ENCODE data around the gene FGD3. TPM values are rescaled to one million over a fixed set of nuclear protein-coding genes. Genes with fewer than 3 reads are reported as not detected.
"Not testable (repeated sequence)": the region's sequence is repeated elsewhere in the genome, so short reads cannot be mapped to it uniquely, and the experiment has no call there.

Gene FGD3, protein sequence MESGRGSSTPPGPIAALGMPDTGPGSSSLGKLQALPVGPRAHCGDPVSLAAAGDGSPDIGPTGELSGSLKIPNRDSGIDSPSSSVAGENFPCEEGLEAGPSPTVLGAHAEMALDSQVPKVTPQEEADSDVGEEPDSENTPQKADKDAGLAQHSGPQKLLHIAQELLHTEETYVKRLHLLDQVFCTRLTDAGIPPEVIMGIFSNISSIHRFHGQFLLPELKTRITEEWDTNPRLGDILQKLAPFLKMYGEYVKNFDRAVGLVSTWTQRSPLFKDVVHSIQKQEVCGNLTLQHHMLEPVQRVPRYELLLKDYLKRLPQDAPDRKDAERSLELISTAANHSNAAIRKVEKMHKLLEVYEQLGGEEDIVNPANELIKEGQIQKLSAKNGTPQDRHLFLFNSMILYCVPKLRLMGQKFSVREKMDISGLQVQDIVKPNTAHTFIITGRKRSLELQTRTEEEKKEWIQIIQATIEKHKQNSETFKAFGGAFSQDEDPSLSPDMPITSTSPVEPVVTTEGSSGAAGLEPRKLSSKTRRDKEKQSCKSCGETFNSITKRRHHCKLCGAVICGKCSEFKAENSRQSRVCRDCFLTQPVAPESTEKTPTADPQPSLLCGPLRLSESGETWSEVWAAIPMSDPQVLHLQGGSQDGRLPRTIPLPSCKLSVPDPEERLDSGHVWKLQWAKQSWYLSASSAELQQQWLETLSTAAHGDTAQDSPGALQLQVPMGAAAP
- 10 to 100 TPM; 72.1 to 91.2 TPM for total RNA-seq

DNA sequence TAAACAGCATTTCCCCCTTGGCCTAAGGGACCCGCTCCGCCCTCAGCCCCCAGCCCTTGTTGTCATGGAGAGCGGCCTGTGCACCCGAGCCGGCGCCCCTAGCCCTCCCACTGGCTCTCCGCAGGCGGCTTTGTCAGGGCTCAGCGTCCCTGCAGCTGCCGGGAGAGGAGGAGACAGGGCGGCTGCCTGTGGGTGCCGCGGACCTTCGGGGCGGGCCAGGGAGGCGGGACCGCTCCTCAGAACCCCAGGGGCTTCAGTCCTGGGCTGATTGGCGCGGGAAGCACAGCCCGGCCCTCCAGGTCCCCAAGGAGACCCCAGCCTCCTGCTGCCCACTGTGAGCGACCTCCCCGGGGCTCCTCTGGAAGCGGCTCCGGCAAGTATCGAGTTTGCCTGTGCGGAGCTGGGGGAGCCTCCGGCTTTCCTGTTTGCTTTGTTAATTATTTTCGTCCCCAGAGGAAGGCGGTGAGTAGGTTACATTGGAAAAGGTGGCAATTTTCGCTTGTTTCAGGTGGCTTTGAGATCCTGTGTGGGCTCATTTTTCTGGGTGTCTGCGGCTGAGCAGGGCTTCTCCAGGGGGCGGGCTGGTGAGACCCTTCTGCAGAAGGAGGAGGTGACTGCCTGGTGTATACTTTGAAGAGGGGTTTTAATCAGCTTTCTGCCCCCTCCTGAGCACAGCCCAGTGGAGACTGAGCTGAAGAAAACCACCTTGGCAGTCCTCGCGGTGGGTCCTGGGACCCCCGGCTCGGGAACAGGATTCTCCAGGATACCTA is at the start of gene FGD3:
TSS of gene FGD3 (plus strand) at position 256 of the 770 bp plus-strand sequence. CDS start 28,734 bp downstream, outside the sequence.
- DNase-seq (peak; percentile 55), ATAC-seq (peak; percentile 89)
- Mint-ChIP-seq H3K36me3 (peaks cover 5% of the 10 kb centered on the region), H3K4me3 (peak within 1 kb of the TSS; percentile 73), H3K4me1 (peaks cover 19% of the 10 kb centered on the region), H3K9me3 (ENCODE audit: low read depth) (peaks cover 3% of the 10 kb centered on the region), H3K27me3 (peaks cover 7% of the 10 kb centered on the region), H3K27ac (peak within 1 kb of the TSS; percentile 66)
- CTCF ChIA-PET, result interaction anchor here (1.2 to 1.7 kb wide), 4 partner anchors 9 to 56 kb away, joined by 3 to 4 read pairs (median 4); no protein-coding TSS in a partner anchor

GRCh38 chr9:92905137-92905536 is 42.2 kb upstream of the FGD3 start:
- H3K4me3 Mint-ChIP-seq; H3K4me1 Mint-ChIP-seq; H3K27ac Mint-ChIP-seq; H3K36me3 Mint-ChIP-seq; ATAC-seq; H3K9me3 Mint-ChIP-seq (ENCODE audit: low read depth); CTCF ChIA-PET; DNase-seq: not testable (repeated sequence)
- peaks cover 11% of the 10 kb centered on the region for H3K27me3 Mint-ChIP-seq

DNA sequence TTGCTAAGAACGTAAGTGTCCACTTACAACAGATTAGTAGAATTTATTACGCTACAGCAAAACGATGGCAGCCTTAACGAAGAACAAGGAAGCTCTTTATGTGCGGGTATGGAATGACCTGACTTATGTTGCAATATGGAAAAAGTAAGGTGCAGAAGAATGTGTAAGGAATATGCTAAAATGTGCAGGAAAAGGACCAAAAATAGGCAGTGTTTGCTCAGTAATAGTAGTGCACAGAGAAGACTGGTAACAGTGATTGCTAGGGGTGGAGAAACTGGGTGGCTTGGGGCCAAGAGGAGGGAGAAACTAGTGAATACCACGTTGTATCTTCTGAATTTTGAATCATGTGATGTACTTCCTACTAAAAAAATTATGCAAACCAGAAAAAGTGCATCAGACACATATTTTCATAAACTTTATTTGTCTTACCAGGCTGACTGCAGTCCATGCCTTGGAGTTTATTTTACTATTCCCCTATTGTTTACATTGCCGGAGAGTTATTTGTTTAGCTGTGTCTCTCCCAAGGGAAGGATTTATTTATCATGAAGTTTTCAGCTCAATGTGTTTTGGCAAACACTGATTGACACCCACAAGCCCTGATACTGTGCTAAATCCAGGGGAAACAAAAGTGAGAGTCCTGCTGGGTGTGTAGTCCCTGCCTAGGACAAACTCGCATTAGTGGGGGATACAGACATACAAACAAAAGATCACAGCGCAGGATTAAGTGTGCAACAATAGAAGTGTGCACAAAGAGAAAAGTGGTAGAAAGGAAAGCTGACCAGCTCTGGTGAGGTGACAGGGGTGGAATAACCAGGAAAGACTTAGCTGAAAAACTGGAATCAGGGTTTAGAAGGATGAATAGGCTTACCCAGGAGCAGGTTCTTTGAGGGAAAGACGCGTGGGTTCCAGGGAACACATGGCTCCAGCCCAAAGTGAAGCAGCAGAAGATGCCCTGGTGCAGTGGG is 35.5 kb upstream of the FGD3 start:
- no peak overlapping the region for H3K27ac Mint-ChIP-seq
- CTCF ChIA-PET, result no interaction called here
- DNase-seq (no peak), ATAC-seq (no peak)
- H3K27me3 Mint-ChIP-seq, result peaks cover 29% of the 10 kb centered on the region
- no peaks in the 10 kb centered on the region for H3K36me3 Mint-ChIP-seq
- no peak overlapping the region for H3K4me3 Mint-ChIP-seq
- H3K4me1 Mint-ChIP-seq, result no peaks in the 10 kb centered on the region
- no peaks in the 10 kb centered on the region for H3K9me3 Mint-ChIP-seq (ENCODE audit: low read depth)

DNA sequence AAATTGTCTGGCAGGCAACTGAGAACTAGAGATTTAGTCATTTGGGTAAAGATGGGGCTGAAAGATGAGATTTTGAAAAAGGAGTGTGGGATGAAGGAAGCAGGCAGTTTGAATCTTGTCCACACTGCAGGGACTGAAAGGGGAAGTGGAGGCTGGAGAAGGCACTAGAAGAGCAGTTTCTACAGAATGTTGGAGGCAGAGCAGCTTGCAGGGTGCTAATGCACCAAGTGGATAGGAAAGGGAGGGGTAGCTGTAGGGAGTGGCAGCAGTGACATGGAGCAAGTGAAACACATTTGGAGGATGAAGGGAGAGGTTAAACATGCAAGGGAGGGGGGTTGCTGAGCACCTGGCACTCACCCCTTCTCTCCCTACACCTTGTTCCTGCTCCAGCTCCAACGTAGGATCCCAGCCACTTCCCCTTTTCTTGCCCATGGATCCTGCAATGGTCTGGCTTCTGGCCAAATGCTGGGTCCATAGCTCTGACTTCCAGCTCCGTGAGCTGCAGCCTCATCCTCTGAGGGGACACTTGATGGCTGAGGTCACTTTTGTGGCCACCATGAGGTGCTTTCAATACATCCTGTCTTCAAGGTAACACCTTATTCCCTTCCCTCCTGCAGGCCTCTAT is 30.0 kb upstream of the FGD3 start:
- peaks cover 3% of the 10 kb centered on the region for H3K27me3 Mint-ChIP-seq
- H3K9me3 Mint-ChIP-seq (ENCODE audit: low read depth), result no peaks in the 10 kb centered on the region
- H3K4me1 Mint-ChIP-seq, result no peaks in the 10 kb centered on the region
- H3K4me3 Mint-ChIP-seq, result no peak overlapping the region
- H3K36me3 Mint-ChIP-seq, result no peaks in the 10 kb centered on the region
- H3K27ac Mint-ChIP-seq, result no peak overlapping the region
- CTCF ChIA-PET, result no interaction called here
- DNase-seq, result no peak
- ATAC-seq, result no peak

GRCh38 chr9:92920437-92920836 is 26.9 kb upstream of the FGD3 start:
- no peaks in the 10 kb centered on the region for H3K9me3 Mint-ChIP-seq (ENCODE audit: low read depth)
- no peaks in the 10 kb centered on the region for H3K36me3 Mint-ChIP-seq
- H3K4me1 Mint-ChIP-seq, result no peaks in the 10 kb centered on the region
- no peak overlapping the region for H3K4me3 Mint-ChIP-seq
- no peak overlapping the region for H3K27ac Mint-ChIP-seq
- no peaks in the 10 kb centered on the region for H3K27me3 Mint-ChIP-seq
- ATAC-seq, result no peak
- no peak for DNase-seq
- CTCF ChIA-PET, result interaction anchor here (0.8 kb wide), 1 partner anchor 10 kb away, joined by 3 read pairs; no protein-coding TSS in a partner anchor

DNA sequence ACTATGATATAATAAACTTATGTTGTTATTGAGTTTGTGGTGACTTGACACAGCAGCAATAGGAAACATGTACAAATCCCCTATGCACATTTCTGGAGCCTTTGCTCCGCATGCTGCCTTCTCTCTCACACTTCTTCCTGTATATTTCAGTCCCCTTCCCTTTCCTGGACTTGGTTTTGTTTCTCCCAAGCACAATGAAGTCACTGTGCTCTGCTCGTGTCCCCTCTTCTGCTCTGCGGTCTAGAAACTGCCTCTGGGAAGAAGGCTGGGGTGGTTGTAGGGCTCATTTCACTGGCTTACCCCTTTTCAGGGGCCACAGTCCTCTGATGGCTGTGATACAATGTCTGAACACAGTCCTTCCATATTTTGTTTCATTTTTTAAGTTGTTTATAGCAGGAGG is 15.7 kb upstream of the FGD3 start:
- Mint-ChIP-seq H3K4me3 (no peak overlapping the region), H3K27me3 (no peaks in the 10 kb centered on the region), H3K9me3 (ENCODE audit: low read depth) (no peaks in the 10 kb centered on the region), H3K27ac (no peak overlapping the region), H3K36me3 (no peaks in the 10 kb centered on the region), H3K4me1 (no peaks in the 10 kb centered on the region)
- DNase-seq, result no peak
- ATAC-seq, result no peak
- CTCF ChIA-PET, result interaction anchor here (1.3 to 1.4 kb wide), 2 partner anchors 9 to 72 kb away, joined by 3 read pairs; no protein-coding TSS in a partner anchor

- H3K4me3 Mint-ChIP-seq, result no peak overlapping the region
- no peaks in the 10 kb centered on the region for H3K4me1 Mint-ChIP-seq
- no peaks in the 10 kb centered on the region for H3K36me3 Mint-ChIP-seq
- peaks cover 12% of the 10 kb centered on the region for H3K27me3 Mint-ChIP-seq
- H3K9me3 Mint-ChIP-seq (ENCODE audit: low read depth), result no peaks in the 10 kb centered on the region
- no peak for DNase-seq
- no peak for ATAC-seq
- CTCF ChIA-PET, result no interaction called here
- no peak overlapping the region for H3K27ac Mint-ChIP-seq
Observed at GRCh38 chr9:92934321-92934720, 13.0 kb upstream of the FGD3 start.

- ATAC-seq (no peak), DNase-seq (no peak)
- no peaks in the 10 kb centered on the region for H3K9me3 Mint-ChIP-seq (ENCODE audit: low read depth)
- H3K27ac Mint-ChIP-seq, result no peak overlapping the region
- no peaks in the 10 kb centered on the region for H3K36me3 Mint-ChIP-seq
- H3K4me3 Mint-ChIP-seq, result no peak overlapping the region
- CTCF ChIA-PET, result interaction anchor here (0.7 kb wide), 1 partner anchor 173 kb away, joined by 3 read pairs; no protein-coding TSS in a partner anchor
- H3K27me3 Mint-ChIP-seq, result peaks cover 12% of the 10 kb centered on the region
- no peaks in the 10 kb centered on the region for H3K4me1 Mint-ChIP-seq
Observed at GRCh38 chr9:92938025-92938424, 9.3 kb upstream of the FGD3 start.

DNA sequence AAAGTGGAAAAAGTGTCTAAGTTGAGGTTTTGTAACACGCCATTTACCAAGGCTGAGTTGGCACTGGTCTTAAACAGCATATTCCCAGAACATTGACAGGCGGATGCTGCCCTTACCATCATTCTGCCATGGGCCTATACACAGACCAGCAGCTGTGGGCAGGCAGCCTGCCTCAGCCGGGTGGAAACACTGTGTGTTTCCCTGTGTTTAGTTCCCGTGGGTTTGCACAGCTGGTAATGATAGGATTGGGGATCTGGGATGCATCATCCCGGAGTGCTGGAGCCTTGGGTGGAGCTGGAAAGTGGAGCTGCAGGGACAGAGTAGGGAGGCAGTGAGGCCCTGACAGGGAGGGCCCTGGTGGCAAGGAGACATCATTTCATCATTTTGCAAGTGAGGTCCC is 5.5 kb upstream of the FGD3 start:
- Mint-ChIP-seq H3K27ac (no peak overlapping the region), H3K4me1 (peaks cover 5% of the 10 kb centered on the region), H3K36me3 (peaks cover 5% of the 10 kb centered on the region), H3K9me3 (ENCODE audit: low read depth) (peaks cover 3% of the 10 kb centered on the region), H3K27me3 (peaks cover 12% of the 10 kb centered on the region), H3K4me3 (no peak overlapping the region)
- CTCF ChIA-PET, result interaction anchor here (0.7 to 1.2 kb wide), 2 partner anchors 12 to 90 kb away, joined by 3 read pairs; no protein-coding TSS in a partner anchor
- ATAC-seq (no peak), DNase-seq (no peak)

DNA sequence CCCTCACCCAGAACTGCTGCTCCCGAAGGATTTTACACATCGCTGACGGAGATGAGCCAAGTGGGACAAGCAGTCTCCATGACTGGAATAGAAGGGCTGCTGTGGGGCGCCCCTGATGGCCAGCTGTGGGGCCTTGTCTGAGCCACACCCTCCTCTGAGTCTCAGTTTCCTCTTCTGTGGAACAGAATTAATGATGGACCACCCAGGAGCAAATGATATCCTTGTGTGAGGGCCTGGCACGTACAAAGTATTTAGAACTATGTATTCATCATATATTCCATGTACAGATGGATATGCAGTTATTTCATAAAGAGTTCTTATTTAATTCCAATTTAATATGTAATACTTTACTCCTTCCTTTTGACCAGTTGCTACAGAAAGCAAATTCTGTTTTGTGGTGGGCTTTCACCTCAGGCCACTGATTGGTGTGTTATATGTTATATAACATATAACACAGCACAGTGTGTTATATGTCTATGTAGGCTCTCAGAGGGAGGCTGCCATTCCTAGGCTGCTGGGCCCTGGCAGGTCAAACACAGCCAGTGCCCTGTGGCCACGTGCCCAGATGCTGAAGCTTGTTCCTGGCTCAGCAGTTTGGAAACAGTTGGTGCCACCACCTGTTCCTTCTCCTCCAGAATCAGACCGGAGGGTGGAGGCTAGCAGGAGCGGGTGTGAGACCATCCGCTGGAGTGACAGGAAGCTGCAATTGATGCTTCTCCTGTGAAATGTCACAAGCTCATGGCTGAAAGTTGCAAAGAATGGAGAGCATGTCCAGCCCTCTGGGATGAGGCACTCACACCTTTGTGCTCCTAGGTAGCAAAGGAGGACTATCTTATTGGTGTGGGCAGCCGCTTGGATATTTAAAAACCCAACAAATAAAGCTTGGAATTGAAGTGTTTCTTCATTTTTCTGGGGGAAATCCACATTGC is 4.4 kb upstream of the FGD3 start:
- Mint-ChIP-seq H3K4me1 (peaks cover 11% of the 10 kb centered on the region), H3K9me3 (ENCODE audit: low read depth) (peaks cover 3% of the 10 kb centered on the region), H3K4me3 (no peak overlapping the region), H3K27ac (no peak overlapping the region), H3K27me3 (peaks cover 10% of the 10 kb centered on the region), H3K36me3 (peaks cover 5% of the 10 kb centered on the region)
- no peak for DNase-seq
- CTCF ChIA-PET, result interaction anchor here (1.2 kb wide), 1 partner anchor 11 kb away, joined by 3 read pairs; no protein-coding TSS in a partner anchor
- ATAC-seq, result no peak

DNA sequence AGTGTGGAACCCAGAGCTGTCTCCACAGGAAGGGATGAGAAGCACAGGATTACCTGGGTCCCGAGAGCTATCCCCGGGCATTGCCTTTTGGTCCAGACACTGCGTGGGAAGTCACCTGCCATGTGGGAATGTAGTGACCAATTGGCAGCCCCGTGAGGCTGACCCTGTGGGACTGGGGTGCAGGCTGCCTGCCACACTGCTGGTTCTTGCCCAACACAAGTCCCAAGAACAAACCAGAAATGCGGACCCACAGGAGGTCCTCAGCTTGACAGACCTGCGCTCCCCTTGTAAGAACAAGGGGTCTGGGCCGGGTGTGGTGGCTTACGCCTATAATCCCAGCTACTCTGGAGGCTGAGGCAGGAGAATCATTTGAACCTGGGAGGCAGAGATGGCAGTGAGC is 2.4 kb upstream of the FGD3 start:
- ATAC-seq, result no peak
- Mint-ChIP-seq H3K27ac (no peak overlapping the region), H3K36me3 (peaks cover 5% of the 10 kb centered on the region), H3K27me3 (peaks cover 7% of the 10 kb centered on the region), H3K4me1 (peaks cover 15% of the 10 kb centered on the region), H3K9me3 (ENCODE audit: low read depth) (peaks cover 3% of the 10 kb centered on the region), H3K4me3 (no peak overlapping the region)
- CTCF ChIA-PET, result no interaction called here
- no peak for DNase-seq

Data from activated CD8-positive, alpha-beta memory T cell treated with anti-CD3 and anti-CD28 coated beads, Interleukin-2, amount 10 ng/mL, durations not matched to agents 7 days and 5 days (primary cell).